AG20443 (cell line): ENCODE measurements around the gene WDR72.
"Not testable (repeated sequence)": the region's sequence is repeated elsewhere in the genome, so short reads cannot be mapped to it uniquely, and the experiment has no call there.

Source experiments
- DNase-seq: peaks from one replicate; pipeline ENCODE4 v3.0.0; 2012; ENCODE audit warnings: low spot score, mixed read lengths

The WDR72 gene

DNA sequence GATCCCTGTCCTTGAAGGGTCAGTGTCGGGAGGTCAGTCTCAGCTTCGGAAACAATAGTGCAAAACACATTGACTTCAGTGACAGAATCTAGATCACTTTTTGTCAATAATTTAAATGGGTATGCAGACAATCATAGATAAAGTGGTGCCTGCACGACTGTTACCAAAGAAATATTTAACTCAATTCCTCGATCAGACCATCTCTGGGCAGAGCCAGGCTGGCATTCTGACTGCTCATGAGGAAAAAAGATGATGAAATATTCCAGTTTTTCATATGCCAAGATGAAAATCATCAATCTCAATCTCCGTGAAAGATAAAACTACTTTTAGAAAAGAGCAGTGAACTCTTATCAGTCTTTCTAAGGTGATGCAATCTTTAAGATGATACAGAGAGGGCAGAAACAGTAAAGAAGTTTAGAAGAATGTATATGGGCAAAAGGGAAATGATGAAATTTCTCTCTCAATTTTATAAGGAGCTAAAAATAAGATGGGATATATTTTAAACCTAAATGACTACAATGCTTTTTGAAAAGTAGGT lies 169.9 kb downstream of the WDR72 start:
- no peak for DNase-seq

DNA sequence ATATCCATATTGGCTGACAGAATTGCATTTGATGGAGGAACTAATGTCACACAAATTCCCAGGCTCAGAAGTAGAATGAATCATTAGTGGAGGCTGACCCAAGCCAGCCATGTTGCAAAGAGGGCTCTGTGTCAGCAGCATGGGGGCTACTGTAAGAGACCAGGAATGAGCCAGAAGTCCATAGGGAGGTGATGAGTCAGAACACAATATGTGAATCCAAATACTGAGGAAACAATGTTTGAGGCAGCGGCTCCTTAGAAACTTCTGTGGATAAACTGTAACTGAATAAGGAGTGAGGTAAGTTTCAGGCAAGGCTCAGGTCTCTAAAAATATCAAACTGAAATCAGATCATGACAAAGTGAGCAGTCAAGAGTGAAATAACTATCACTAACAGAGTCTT lies 170.7 kb downstream of the WDR72 start:
- DNase-seq, result no peak

DNA sequence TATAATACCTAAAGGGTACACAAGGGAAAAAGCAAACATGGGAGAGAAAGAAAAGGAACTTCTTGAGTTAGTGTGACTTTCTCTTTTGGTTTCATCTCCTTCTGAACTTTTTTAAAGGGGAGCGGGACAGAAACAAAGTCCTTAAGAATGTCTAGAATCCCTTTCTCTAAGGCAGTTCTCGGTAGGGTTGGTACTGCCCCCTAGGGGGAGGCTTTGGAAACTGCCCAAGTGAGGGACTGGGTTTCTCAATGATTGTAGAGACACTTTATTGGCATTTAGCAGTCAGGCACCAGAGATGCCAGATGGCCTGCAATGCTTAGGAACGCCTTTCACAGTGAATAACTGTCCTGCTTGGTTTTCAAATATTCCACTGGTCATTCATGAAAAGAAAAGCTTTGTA lies 172.7 kb downstream of the WDR72 start:
- no peak for DNase-seq

DNA sequence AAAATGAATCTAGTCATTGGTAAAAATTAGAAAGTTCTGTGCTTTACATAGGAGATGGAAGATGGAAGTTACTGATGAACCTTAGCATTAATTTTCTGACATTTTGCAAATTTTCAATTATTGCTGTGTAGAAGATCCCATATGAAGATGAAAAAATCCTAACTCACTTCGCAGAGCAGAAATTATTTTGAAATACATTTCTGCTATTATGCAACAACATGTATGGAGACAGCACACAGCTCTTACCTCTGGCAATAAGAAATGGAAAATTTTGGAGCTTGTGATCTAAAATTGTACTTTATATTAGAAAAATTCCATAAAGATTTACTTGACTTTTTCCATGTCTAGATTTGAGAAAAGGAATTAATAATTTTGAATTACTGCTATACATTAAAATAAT lies 177.9 kb downstream of the WDR72 start:
- no peak for DNase-seq

DNA sequence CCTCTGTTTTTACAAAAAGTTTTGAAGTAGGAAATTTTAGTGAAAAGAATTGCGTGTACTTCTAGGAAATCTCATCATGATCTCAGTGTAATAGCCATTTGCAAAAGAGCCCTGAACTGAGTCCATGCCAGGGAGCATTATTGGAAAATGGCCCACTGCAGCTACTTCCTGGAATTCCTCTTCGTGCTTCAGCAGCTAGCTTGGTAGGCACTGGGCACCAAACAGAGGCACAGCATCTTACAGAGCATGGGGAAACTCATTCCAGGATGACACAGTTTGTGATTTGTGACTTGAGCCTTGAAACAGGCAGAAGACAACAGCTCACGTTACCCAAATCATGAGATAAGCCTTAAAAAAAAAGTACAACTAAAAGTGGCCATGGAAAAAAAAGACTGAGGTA lies 179.1 kb downstream of the WDR72 start:
- DNase-seq, result no peak

DNA sequence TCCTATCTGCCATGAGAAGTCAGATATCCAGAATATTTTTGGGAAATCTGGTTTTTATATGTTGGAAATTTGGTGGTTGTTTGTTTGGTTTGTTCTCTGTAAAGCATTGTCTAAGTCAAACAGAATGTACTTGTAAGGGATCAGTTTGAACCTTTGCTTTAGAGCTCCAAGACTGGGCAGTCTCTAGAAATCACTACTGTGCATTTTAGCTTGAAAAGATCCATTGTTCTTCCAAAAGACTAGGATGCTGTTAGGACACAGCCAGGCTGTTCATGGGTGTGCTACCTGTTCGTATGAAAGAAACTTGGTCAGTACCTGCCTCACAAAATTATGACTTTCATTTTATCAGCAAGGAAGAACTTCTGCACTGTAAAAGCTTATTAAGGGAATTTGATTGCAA lies 182.6 kb downstream of the WDR72 start:
- DNase-seq, result no peak

DNA sequence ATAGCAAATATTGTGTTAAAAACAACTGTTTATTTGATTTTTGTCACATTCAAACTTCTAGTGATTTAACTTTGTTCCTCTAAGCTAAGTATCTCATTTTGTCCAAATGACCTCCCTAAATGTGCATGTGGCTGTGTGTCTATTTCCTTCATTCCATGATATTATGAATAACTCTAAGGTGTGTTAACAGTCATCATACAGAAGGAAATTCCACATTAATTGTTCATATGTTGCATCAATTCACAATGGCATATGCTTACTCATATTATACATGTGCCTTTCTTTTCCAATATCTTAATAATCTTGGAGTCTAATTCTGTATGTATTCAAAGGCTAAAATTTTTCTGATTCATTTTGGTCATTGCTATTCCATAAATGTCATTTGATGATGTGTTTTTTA lies 186.4 kb downstream of the WDR72 start:
- DNase-seq, result no peak

DNA sequence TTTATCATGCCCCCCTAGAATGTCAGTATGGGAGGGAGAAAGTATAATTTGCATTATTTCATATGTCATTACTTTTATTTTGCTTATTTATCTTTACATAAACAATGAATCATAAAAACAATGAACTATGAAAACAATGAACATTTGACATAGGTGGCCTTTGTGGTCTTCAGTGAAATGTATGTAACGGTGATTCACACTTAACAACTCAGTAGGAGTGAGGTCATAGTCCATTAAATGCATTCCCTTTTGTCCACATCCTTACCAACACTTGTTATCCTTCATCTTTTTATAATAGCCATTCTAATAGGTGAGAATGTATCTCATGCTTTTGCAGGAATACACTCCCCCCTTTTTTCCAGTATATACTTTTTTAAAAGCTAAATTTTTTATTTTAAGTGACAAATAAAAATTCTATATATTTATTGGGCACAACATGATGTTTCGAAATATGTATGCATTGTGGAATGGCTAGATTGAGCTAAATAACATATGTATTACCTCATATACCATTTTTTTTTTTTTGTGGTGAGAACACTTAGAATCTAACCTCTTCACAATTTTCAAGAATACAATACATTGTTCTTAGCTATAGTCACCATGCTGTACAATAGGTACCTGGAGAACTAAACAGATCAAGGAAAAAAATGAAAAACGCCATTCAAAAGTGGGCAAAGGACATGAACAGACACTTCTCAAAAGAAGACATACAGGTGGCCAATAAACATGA lies 189.5 kb downstream of the WDR72 start:
- no peak for DNase-seq

DNA sequence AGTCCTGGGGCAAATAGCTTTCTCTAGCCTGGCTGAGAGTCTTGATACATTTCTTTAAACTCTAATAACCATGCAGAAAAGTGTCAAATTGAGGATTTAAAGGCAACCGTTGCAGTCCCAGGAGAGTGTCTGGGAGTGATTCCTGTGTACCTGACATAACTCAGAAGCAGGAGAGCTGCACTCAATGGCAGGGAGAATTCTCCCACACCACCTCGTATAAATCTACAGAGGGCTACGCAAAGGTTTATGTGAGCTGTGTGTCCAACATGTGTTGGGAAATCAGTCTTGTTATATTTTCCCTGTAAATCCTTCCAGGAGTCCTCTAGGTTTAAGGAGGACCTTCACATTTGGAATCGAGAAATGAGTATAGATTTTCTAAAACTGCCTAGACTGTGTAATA lies 192.6 kb downstream of the WDR72 start:
- no peak for DNase-seq

DNA sequence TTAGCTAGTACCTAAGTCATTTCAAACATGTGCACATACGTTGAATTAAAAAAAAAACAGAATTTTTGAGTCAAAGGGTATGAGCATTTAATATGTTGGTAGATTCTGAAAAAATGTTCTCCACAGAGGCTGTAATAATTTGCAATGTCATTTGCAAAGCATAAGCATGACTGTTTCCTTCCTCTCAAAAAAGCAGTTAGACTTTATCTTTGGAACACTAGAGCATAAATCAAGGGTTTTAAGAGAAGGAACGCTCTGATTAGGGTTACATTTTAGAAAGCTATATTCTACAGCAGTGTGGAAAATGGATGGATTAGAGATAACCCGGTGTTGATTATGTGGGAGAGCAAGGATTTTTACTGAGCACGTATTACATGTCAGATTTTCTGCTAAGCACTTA lies 193.7 kb downstream of the WDR72 start:
- DNase-seq, result no peak

DNA sequence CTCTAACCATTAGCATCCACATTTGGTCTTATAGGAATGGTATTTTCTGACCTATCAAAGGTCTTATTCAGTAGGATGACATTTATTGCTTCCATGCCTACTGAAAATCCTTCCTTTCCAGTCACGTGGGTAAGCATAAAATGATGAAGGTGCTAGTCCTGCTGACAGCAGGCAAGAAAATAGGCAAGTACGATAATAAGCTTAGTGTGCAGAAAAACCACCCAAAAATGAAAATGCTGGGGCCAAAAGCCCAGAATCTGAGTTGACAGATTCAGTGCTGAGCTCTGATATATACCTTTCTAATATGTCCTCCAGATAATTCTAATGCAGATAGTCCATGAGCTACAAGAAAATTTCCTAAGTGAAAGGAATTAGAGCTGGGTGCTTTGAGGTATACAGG lies 194.8 kb downstream of the WDR72 start:
- no peak for DNase-seq

DNA sequence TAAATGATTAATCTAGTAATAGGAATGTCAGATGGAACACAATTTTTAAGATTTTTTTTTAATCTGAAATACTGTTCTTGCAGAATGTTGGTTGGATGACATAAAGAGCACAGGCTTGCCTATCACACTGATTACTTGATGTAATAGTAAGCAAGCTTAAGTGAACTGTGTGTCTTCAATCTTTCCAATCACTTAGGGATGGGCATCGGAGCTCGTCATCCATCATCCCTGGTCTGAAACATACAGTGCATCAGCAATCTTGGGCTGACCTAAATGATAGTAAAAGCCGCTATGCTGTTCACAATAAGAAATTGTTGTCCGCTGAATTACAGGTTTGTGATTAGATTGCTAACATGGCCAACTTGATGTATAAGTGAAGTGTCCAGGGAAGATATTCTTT lies 195.8 kb downstream of the WDR72 start:
- DNase-seq, result no peak

DNA sequence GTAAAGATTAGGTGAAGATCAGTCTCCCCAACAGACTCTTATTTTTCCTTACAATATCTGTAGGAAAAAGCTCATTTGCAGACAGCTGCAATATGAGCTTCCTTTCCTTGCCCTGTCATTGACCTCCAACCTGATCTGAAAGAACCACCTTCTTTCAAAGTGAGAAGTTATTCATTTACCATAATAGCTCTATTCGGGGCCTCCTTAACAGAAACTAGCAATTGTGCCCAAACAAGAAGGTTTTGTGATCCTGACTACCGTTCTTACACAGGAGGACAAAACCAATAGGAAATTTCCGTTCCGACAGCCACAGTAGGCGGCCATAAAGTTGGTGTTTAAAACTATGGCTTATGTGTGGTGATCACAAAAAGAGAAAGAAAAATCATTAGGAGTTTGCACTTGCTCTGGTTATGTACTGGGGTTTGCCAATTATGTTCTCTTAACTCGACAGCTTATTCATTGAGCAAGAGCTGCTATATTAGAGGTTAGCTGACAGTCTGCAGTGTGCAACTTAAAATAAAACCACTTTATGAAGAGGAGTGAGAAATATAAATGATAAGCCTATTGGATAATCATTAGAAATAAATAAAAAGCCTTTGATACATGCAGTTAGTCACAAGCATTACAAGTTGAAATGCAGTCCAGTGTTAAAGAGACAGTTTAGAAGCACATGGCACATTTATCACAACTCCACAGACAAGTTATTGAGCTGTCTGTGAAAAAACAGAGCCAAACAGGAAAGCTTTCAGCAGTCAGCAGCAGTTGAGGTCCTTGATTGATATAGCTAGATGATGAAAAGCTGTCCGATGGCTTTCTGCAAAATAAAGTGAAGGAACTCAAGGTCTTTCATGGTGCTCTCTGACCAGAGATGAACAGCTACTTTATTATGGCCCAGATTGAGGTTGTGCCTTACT lies 199.8 kb downstream of the WDR72 start:
- no peak for DNase-seq

DNA sequence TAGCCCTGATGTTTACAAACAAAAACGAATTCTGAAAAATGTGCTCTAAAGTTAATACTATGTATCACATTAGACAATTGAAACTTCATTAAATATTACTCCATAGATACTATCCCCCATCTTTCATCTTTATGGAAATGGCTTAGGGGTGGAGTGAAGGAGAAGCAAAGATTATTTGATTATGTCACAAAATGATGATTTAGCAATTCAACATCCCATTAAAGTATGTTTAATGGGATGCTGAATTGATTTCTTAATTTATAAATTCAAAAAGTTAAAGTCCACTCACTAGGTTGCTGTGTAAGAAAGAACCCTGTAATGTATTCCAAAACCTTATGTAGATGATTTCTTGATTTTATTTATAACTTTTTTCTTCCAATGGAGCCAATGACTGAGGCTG lies 201.1 kb downstream of the WDR72 start:
- no peak for DNase-seq

DNA sequence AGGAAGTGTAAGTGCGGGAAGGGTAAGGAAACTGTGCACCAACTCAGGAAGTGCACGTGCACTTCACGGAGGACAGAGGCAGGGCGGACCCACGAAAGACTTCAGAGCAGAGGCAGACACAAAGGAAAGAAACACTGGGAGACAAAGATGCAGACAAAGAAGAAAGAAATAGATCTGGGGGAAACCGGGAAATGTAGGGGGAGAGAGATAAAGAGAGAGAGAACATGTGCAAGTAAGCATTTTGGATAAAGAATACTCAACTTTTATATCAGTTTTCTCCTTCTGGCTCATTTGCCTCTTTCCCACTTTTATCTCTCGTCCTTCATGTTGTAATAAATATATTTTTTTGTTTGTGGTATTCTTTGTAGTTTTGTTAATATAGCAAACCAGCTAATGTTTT lies 204.2 kb downstream of the WDR72 start:
- no peak for DNase-seq

DNA sequence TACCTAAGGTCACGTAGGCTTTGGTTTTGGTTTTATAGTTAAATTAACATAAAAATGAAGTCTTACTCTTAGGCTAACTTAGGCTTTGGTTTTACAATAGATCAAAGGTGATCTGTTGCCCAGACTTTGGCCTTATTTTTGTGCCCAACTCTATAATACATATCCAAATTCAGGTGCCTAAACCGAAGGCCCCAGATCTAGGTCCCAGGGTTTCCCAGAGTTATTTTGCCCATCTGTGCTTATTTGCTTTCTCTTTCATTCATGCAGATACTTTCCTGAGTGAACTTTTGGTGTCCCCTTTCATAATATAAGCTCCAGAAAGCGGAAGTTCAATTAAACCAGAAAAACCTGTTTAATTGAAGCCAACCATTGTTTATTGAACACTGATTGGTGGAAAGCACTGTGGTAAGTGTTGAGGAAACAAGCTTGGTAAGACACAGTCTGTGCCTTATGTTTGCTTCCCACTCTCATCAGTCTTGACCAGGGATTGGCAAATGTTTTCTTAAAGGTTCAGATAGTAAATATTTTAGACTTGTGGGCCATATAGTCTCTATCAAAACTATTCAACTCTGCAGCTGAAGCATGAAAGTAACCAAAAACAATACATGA lies 209.7 kb downstream of the WDR72 start:
- no peak for DNase-seq

DNA sequence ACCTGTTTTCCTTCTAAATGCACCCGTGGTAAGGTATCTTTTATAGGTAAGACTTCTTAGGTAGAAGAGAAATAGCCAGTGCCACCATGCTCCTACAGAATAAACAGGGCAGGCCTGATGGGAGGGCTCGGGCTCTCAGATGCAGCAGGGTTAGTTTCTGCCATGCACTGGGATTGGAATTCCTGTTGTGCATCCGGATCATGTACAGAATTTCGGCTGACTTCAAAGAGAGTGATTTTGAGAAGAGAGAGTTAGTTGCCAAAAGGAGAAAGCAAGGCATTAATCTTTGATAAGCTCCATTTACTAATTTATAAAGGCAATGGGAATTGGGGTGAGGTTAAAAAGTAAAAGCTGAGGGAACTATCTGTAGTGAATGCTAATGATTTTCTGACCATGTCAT lies 211.2 kb downstream of the WDR72 start:
- no peak for DNase-seq

DNA sequence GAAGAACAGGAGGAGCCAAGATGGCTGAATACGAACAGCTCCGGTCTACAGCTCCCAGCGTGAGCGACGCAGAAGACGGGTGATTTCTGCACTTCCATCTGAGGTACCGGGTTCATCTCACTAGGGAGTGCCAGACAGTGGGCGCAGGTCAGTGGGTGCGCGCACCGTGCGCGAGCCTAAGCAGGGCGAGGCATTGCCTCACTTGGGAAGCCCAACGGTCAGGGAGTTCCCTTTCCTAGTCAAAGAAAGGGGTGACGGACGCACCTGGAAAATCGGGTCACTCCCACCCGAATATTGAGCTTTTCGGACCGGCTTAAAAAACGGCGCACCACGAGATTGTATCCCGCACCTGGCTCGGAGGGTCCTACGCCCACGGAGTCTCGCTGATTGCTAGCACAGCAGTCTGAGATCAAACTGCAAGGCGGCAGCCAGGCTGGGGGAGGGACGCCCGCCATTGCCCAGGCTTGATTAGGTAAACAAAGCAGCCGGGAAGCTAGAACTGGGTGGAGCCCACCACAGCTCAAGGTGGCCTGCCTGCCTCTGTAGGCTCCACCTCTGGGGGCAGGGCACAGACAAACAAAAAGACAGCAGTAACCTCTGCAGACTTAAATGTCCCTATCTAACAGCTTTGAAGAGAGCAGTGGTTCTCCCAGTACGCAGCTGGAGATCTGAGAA lies 218.7 kb downstream of the WDR72 start:
- not testable (repeated sequence) for DNase-seq

DNA sequence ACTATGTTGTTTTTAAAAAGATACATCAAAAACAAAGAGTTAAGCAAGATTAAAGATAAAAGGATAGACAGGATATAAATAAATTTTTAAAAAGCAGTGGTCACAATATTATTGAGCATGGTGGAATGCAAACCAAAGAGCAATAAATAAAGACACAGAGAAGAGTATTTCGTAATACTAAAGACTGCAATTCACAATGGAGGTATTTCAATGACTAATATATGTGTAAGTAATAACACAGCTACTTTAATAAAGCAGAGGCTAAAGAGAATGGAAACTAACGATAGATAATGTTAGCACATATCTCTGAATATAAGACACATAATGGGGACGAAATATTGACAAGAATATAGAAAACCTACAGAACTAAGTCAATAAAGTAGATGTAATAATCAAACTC lies 219.6 kb downstream of the WDR72 start:
- DNase-seq, result no peak

DNA sequence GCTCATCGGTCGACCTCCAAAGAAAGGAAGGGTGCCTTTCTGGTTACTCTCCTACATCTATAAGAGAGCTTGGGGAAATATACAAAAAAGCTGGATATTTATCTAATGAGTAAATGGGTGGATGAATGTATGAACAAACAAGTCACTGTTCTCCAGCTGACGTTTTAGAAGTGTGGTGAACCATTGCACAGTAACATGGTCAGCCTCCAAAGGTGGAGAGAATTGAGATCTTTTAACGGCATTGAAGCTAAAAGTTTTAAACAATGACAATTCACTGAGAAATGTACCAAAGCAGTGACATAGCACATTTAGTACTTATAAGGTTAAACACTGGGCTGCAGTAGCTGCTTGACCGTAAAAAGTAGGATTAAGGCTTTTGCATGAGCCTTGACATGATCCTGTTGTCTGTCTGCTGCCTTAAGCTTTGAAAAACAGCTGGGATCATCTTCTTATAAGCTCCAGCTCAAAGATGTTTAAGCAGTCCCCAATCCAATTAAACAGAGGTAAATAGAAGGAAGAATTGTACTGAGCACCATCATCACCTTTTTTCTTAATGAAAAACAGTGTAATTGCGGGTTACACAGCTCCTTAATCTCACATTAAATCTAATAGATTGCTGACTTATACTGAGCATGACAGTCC lies 222.9 kb downstream of the WDR72 start:
- no peak for DNase-seq

DNA sequence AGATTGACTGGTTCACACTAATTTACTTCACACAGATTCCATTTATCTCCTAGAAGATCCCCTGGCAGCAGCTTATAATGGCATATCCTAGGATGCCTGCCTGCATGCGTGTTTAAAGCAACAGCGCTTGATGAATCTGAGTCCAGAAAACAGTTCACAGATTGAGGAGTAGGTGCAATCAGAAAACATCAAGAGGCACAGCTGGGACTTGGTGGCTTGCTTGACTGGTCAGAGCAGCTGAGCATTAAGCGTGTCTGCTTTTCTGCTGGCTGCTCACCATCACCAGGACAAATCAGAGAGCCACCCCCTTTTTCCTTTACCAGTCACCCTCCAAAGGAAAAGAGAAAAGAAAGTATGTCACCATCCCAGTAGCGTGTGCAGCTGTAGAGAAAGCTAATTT lies 223.6 kb downstream of the WDR72 start:
- DNase-seq, result no peak
